ENCODE measurements around the gene EMC8. TPM values are rescaled to one million over a fixed set of nuclear protein-coding genes. Genes with fewer than 3 reads are reported as not detected.

Gene EMC8
- total RNA-seq, 4 donors from 2014 or later = 23.4 to 32.5 (median 26.8) TPM

GRCh38 chr16:85768199-85768598 lies 31.1 kb downstream of the EMC8 start:
- peaks cover 0 to 12% of the 10 kb centered on the region in 2 donors for H3K36me3 ChIP-seq
- no peak overlapping the region for H3K27ac ChIP-seq
- no peak for ATAC-seq
- no peak overlapping the region for H3K4me3 ChIP-seq
- TF ChIP-seq, protein P1, sequence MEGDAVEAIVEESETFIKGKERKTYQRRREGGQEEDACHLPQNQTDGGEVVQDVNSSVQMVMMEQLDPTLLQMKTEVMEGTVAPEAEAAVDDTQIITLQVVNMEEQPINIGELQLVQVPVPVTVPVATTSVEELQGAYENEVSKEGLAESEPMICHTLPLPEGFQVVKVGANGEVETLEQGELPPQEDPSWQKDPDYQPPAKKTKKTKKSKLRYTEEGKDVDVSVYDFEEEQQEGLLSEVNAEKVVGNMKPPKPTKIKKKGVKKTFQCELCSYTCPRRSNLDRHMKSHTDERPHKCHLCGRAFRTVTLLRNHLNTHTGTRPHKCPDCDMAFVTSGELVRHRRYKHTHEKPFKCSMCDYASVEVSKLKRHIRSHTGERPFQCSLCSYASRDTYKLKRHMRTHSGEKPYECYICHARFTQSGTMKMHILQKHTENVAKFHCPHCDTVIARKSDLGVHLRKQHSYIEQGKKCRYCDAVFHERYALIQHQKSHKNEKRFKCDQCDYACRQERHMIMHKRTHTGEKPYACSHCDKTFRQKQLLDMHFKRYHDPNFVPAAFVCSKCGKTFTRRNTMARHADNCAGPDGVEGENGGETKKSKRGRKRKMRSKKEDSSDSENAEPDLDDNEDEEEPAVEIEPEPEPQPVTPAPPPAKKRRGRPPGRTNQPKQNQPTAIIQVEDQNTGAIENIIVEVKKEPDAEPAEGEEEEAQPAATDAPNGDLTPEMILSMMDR (IDR thresholded peaks at IDR 0.05) = no peak
- TF ChIP-seq EP300 (IDR thresholded peaks at IDR 0.05) (no peak), POLR2AphosphoS5 (IDR thresholded peaks at IDR 0.05) (no peak), POLR2A (IDR thresholded peaks at IDR 0.05) (no peak)
- WGBS, 2 donors (ENCODE audit: low coverage in 1 of 2) = 43% methylated on average over 1 of the region's 2 CpGs; no CpG with 5 or more reads in 1 of the 2 donors
- no peaks in the 10 kb centered on the region for H3K9me3 ChIP-seq
- H3K4me1 ChIP-seq = no peaks in the 10 kb centered on the region
- H3K27me3 ChIP-seq = peaks cover 3% of the 10 kb centered on the region

DNA sequence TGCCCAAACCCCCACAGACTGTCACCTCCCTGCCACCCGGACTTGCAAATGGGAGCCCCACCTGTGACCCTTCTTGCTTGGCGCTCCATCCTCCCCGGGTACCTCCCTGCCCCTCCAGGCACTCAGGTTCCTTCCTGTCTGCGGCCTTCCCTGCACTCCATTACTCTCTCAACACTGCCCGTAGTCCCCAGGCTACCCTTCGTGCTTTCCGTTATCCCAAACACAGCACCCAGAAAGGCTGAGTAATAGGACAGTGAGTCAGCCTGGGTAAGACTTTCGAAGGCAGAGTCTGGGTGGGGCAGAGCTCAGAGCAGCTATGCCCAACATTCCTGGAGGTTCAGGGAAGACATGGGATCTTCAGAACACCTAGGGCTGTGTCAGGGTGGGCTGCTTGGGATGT lies 31.8 kb downstream of the EMC8 start:
- H3K27me3 ChIP-seq = peaks cover 10% of the 10 kb centered on the region
- TF ChIP-seq POLR2AphosphoS5 (IDR thresholded peaks at IDR 0.05) (no peak), EP300 (IDR thresholded peaks at IDR 0.05) (no peak), POLR2A (IDR thresholded peaks at IDR 0.05) (no peak)
- TF ChIP-seq, protein P1 (IDR thresholded peaks at IDR 0.05) = no peak
- H3K4me1 ChIP-seq = no peaks in the 10 kb centered on the region
- no peak overlapping the region for H3K27ac ChIP-seq
- no peak overlapping the region for H3K4me3 ChIP-seq
- H3K36me3 ChIP-seq = peaks cover 0 to 12% of the 10 kb centered on the region in 2 donors
- 55% methylated on average over 6 of the region's 8 CpGs; no CpG with 5 or more reads in 1 of the 2 donors for WGBS, 2 donors (ENCODE audit: low coverage in 1 of 2)
- H3K9me3 ChIP-seq = no peaks in the 10 kb centered on the region
- no peak for ATAC-seq

- Histone ChIP-seq H3K4me1 (no peaks in the 10 kb centered on the region), H3K27me3 (peaks cover 26% of the 10 kb centered on the region), H3K36me3 (peaks cover 0 to 2% of the 10 kb centered on the region in 2 donors), H3K4me3 (no peak overlapping the region), H3K9me3 (no peaks in the 10 kb centered on the region), H3K27ac (no peak overlapping the region)
- no peak for ATAC-seq
- WGBS, 2 donors (ENCODE audit: low coverage in 1 of 2) = 80% methylated on average over 3 of the region's 8 CpGs; no CpG with 5 or more reads in 1 of the 2 donors
- TF ChIP-seq POLR2A (IDR thresholded peaks at IDR 0.05) (no peak), POLR2AphosphoS5 (IDR thresholded peaks at IDR 0.05) (no peak), EP300 (IDR thresholded peaks at IDR 0.05) (no peak)
- TF ChIP-seq, protein P1 (IDR thresholded peaks at IDR 0.05) = no peak
These were observed 33.6 kb downstream of the EMC8 start for GRCh38 chr16:85765767-85766166.

DNA sequence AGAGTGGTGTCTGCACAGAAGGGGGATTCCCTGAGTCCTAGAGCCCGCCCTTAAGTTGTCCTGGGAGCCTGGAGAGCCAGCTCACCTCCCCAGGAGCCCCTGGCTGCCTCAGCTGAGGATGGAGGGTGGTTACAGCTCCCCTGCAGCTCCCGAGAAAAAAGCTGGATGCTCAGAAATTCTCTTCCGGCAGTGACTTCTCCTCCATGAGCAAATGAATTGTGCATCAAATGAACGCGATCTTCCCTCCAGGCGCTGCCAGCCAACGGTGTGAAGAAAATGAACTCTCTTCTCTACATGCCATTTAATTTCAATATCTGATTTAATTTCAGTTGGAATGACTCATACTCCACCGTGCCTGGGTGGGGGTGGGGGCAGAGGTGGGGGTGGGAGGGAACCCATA lies 34.1 kb downstream of the EMC8 start:
- Histone ChIP-seq H3K27ac (no peak overlapping the region), H3K27me3 (peaks cover 31% of the 10 kb centered on the region), H3K36me3 (no peaks in the 10 kb centered on the region), H3K4me1 (no peaks in the 10 kb centered on the region), H3K9me3 (no peaks in the 10 kb centered on the region), H3K4me3 (no peak overlapping the region)
- ATAC-seq = no peak
- no peak for TF ChIP-seq EP300 (IDR thresholded peaks at IDR 0.05)
- TF ChIP-seq POLR2AphosphoS5 (IDR thresholded peaks at IDR 0.05) = no peak
- TF ChIP-seq POLR2A (IDR thresholded peaks at IDR 0.05) = no peak
- TF ChIP-seq, protein P1 (IDR thresholded peaks at IDR 0.05) = no peak
- WGBS, 2 donors (ENCODE audit: low coverage in 1 of 2) = 53 to 60% methylated on average over 4 to 8 of the region's 8 CpGs

DNA sequence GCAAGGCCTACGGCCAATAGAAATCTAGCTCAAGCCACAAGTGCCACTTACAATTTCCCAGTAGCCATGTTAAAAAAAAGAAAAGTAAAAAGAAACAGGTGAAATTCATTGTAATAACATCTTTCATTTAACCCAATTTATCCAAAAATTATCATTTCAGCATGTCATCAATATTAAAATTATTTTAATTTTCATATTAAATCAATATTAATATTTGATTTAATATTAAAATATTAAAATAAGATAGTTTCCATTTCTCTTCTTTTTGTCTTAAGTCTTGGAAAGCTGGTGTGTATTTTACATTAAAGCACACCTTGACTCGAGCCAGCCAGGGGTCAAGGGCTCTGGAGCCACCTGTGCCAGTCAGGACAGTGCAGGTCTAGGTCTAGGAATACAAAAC lies 35.7 kb downstream of the EMC8 start:
- Histone ChIP-seq H3K4me3 (no peak overlapping the region), H3K27ac (no peak overlapping the region), H3K36me3 (no peaks in the 10 kb centered on the region), H3K27me3 (peaks cover 40% of the 10 kb centered on the region), H3K9me3 (no peaks in the 10 kb centered on the region), H3K4me1 (no peaks in the 10 kb centered on the region)
- no peak for ATAC-seq
- no peak for TF ChIP-seq POLR2AphosphoS5 (IDR thresholded peaks at IDR 0.05)
- TF ChIP-seq, protein P1 (IDR thresholded peaks at IDR 0.05) = no peak
- TF ChIP-seq POLR2A (IDR thresholded peaks at IDR 0.05) = no peak
- no peak for TF ChIP-seq EP300 (IDR thresholded peaks at IDR 0.05)
- WGBS, 2 donors (ENCODE audit: low coverage in 1 of 2) = 58 to 83% methylated on average over 2 of the region's 2 CpGs

All from gastroesophageal sphincter (tissue), 4 donors.